Measurements from ENCODE around the gene RREB1.

GRCh38 chr6:7077856-7078255 lies 29.9 kb upstream of the RREB1 start:
- TF ChIP-seq POLR2A (IDR thresholded peaks at IDR 0.05; ENCODE audit: low read depth, low read length) = no peak
- TF ChIP-seq POLR2AphosphoS5 (IDR thresholded peaks at IDR 0.05; ENCODE audit: low read depth, low read length) = no peak

Data from GM12891 (cell line).